Natural killer cell treated with Interleukin-12 subunit alpha and Interleukin-12 subunit beta and Interleukin-15 and Interleukin-18, amount 100 ng/mL, for 72 hours (primary cell): ENCODE data around the gene DDAH2. TPM values are rescaled to one million over a fixed set of nuclear protein-coding genes. Genes with fewer than 3 reads are reported as not detected.

ENCODE experiments used
- ATAC-seq, 2 donors: fragments of 150-1000 bp; cut with Tn5 transposase in 1 of 2; sonication (Bioruptor Pico), chemical (Tn5 transposase) in 1 of 2; 2 replicates each; pipeline ENCODE4 v1.10.0; 2021
- DNase-seq: peaks from one replicate; pipeline ENCODE4 v3.0.0; 2022; ENCODE audit warnings: low spot score
- H3K27ac Mint-ChIP-seq, 2 donors: 1 replicate in 1 of 2; 2 replicates in 1 of 2; pipeline ENCODE4 v1.8.0; 2022; ENCODE audit warnings: mixed read lengths in 2 of 2, mild to moderate bottlenecking in 1 of 2, moderate library complexity in 1 of 2
- H3K27me3 Mint-ChIP-seq, 2 donors: 1 replicate in 1 of 2; 2 replicates in 1 of 2; pipeline ENCODE4 v1.8.0; 2022; ENCODE audit warnings: mixed read lengths in 2 of 2
- H3K36me3 Mint-ChIP-seq: one replicate; pipeline ENCODE4 v1.8.0; 2022; ENCODE audit warnings: mixed read lengths
- H3K4me1 Mint-ChIP-seq, 2 donors: 1 replicate in 1 of 2; 2 replicates in 1 of 2; pipeline ENCODE4 v1.8.0; 2022; ENCODE audit warnings: low read depth in 2 of 2, mixed read lengths in 2 of 2, mild to moderate bottlenecking in 1 of 2
- H3K4me3 Mint-ChIP-seq: one replicate; pipeline ENCODE4 v1.8.0; 2022; ENCODE audit warnings: mixed read lengths
- H3K9me3 Mint-ChIP-seq: 2 replicates; pipeline ENCODE4 v1.8.0; 2022; ENCODE audit warnings: mixed read lengths
- total RNA-seq, 2 donors: library from RNA; stranded (reverse); gene quantifications; one replicate each; pipeline ENCODE4 v1.2.3, GENCODE V29; 2022

The DDAH2 gene
- total RNA-seq, 2 donors from 2014 or later, result 18.8 to 24.4 TPM

DNA sequence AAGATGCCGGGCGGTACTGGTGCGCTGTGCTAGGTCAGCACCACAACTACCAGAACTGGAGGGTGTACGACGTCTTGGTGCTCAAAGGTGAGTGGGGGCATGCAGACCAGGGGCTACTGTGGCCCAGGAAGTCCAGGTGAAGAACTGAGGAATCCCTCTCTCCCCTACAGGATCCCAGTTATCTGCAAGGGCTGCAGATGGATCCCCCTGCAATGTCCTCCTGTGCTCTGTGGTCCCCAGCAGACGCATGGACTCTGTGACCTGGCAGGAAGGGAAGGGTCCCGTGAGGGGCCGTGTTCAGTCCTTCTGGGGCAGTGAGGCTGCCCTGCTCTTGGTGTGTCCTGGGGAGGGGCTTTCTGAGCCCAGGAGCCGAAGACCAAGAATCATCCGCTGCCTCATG is 21.4 kb downstream of the DDAH2 start:
- Mint-ChIP-seq H3K27ac (no peak overlapping the region), H3K4me3 (no peak overlapping the region), H3K4me1 (peaks cover 15 to 23% of the 10 kb centered on the region in 2 donors)

DNA sequence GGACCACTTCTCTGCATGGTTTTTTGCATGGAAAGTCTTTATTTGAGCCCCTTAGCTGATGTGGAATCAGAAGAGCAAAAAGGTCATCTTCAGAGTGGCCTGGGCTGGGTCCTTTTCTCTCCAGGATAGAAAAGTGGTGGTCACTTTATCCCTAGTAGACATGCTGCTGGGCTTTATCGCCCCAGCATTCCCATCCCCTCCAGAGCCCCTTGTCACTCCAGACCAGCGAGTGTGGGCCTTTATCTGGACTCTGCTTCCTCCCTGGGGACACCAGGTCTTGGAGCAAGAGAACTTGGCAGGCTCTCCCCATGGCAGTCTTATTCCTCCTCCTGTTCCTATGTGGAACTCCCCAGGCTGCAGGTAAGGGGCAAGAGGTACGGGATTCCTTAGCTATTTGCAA is 22.5 kb downstream of the DDAH2 start, which contains the start of gene LY6G6F:
Gene LY6G6F (plus strand): TSS at position 268 of the 400 bp plus-strand sequence. CDS start 41 bp downstream, at position 309.
- peaks cover 9% of the 10 kb centered on the region for H3K36me3 Mint-ChIP-seq
- H3K9me3 Mint-ChIP-seq, result no peaks in the 10 kb centered on the region
- H3K4me1 Mint-ChIP-seq, result peaks cover 21 to 26% of the 10 kb centered on the region in 2 donors
- H3K4me3 Mint-ChIP-seq, result no peak within 1 kb of the TSS
- H3K27me3 Mint-ChIP-seq, result no peaks in the 10 kb centered on the region
- H3K27ac Mint-ChIP-seq, result peak within 1 kb of the TSS in 1 of 2 donors; percentile 58
- no peak for ATAC-seq
- DNase-seq, result no peak

More for the DNA sequence above, 21.4 kb downstream of the DDAH2 start:
- no peak for ATAC-seq
- H3K9me3 Mint-ChIP-seq, result no peaks in the 10 kb centered on the region
- peaks cover 0 to 2% of the 10 kb centered on the region in 2 donors for H3K27me3 Mint-ChIP-seq
- peaks cover 2% of the 10 kb centered on the region for H3K36me3 Mint-ChIP-seq
- DNase-seq, result no peak

DNA sequence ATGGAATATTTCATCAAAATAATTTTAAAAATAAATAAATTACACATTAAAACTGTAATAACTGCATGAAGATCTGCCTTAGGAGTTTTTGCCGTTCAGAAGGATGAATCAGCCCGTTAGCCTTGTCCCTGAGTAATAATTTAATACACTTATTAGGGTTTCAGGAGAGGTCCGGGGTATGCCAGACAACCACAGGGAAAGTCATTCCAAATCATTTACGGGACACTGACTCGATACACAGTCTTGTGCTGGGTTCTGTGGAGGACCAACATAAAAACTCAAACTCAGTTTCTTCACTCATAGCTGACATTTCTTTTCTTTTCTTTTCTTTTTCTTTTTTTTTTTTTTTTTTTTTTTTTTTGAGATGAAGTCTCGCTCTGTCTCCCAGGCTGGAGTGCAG is 23.2 kb downstream of the DDAH2 start:
- Mint-ChIP-seq H3K27ac (no peak overlapping the region), H3K4me3 (no peak overlapping the region), H3K4me1 (peaks cover 23 to 26% of the 10 kb centered on the region in 2 donors), H3K36me3 (peaks cover 9% of the 10 kb centered on the region), H3K9me3 (no peaks in the 10 kb centered on the region), H3K27me3 (no peaks in the 10 kb centered on the region)
- ATAC-seq (no peak), DNase-seq (no peak)

DNA sequence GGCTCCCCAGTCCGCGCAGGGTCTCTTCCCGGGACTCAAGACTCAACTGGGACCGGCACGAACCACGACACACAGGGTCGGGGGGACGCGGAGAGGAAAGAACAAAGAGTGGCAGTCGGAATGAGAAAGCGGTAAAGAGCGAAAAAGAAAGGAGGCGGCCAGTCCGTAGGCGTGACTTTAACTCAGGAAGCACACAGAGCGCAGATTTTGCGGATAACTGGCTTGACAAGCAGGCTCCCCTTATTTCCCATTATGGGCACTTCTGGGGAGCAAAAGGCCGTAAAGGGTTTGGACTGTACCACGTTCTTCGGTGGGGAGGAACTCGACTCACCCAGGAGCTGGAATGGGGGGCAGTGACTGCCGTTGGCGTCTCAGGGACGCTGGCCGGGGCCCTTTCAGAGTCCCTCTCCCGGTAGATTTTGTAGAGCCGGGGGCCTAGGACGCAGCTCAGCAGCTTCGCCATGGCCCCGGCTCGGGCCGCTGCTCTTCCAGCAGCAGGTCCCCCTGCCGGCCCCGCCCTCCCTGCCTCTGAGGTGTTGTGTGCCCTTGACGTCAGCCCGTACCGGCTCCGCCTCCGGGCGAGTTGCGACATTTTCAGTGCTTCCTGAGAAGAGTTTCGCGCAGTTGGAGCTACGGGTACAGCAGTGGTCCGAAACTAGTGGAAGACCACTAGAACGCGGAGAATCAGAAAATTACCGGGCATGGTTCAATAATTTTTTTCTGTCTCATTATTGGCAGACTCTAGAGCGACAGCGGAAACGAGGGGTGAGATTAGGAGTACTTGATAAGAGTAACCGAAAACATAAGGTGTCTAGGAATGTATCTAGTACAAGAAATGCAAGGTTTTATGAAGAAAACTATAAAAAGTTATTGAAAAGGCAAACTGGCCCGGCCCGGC is 26.0 kb downstream of the DDAH2 start, which contains the start of gene ABHD16A:
Gene ABHD16A (minus strand): TSS at position 506 of the 898 bp plus-strand sequence. CDS start 43 bp downstream, at position 463.
- Mint-ChIP-seq H3K4me1 (peaks cover 23% of the 10 kb centered on the region in 2 donors), H3K4me3 (peak within 1 kb of the TSS; percentile 99), H3K9me3 (no peaks in the 10 kb centered on the region), H3K36me3 (peaks cover 9% of the 10 kb centered on the region), H3K27me3 (no peaks in the 10 kb centered on the region), H3K27ac (peak within 1 kb of the TSS; percentile 95)
- DNase-seq, result peak; percentile 98
- ATAC-seq, result peak; percentile 97 to 98

DNA sequence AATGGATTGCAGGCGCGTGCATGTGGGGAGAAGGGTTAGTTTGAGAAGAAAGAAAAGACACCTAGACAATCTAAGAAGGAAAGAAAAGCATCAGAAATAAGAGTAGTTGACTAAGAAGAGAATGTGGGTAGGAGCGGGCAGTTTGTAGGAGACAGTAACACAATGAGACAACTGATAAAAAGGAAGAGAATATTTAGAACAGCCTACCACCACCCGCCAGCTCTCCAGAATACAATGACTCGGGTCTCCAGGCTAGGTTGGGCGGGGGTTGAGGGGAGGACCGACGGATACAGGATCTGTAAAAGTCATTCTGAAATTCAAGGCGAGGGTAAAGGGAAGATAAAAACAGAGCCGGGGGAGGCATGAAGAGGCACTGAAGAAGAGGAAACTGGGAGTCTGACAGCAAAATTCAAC is 26.7 kb downstream of the DDAH2 start:
- Mint-ChIP-seq H3K27ac (peak overlapping the region; percentile 95), H3K4me3 (peak overlapping the region; percentile 99), H3K36me3 (peaks cover 14% of the 10 kb centered on the region), H3K27me3 (no peaks in the 10 kb centered on the region), H3K9me3 (no peaks in the 10 kb centered on the region), H3K4me1 (peaks cover 29 to 30% of the 10 kb centered on the region in 2 donors)
- DNase-seq, result no peak
- peak in 1 of 2 donors; percentile 24 for ATAC-seq

DNA sequence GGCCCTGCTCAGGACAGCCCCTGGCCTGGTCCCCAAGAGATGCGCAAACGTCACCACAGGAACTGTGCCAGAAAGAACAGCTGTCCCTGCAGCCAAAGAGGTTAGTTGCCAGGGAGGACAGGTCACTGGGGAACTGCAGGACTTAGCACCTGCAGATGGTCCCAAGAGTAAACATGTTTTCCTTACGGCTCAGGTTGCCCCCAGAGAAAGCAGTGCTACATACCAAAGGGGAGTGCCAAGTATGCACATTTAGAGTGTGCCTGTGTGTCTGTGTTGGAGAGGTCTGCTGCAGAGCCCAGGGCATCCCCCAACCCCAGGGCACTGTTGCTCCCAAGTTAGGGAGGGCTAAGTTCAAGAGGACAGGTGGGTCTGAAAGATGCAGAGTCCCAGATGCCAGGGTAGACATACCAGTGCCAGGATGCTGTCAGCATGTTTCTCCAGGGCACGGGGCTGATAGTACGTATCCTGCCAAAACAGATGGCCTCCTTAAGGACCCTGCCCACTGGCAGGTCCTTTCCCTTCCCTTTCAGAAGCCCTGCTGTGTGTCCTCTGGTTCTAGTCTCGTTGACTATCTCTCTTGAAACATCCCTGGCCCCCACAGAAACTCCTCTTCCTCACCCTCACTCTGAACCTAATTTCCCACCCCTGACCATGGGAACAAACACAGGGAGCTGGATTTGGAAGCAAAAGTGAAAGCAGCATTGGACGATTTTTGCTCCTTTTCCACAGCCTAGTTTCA is 27.3 kb downstream of the DDAH2 start:
- Mint-ChIP-seq H3K9me3 (no peaks in the 10 kb centered on the region), H3K4me1 (peaks cover 32 to 33% of the 10 kb centered on the region in 2 donors), H3K36me3 (peaks cover 17% of the 10 kb centered on the region), H3K27me3 (no peaks in the 10 kb centered on the region), H3K4me3 (peak overlapping the region; percentile 99), H3K27ac (peak overlapping the region; percentile 95)
- DNase-seq, result no peak
- no peak for ATAC-seq

DNA sequence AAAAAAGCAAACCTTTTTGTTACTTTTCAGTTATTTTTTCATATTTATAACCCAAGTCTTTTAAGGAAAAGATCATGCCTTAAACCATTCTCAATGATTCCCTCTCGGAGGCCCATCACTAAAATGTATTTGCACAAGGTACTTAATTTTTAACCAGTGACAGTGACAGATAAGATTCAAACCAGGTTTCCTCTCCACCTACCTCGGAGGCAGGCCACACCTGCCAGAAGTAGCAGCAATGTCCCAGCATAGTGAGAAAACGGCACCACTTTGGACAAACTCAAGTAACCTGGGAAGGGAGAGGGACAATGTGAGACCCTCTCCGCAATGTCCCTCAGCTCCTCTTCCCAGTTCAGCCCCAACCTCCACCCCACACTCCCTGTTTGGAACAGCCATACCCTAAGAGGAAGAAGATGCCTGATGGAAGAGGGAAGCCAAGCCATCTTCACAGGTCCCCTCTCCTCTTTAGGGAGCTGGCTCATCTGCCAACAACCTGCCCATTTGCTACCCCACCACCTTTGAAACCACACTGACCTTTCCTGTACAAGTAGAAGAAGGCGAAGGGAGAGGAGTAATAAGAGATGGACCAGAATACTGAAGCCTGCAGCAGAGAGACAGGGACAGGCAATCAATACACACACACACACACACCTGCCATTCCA is 28.2 kb downstream of the DDAH2 start:
- peak overlapping the region; percentile 99 for H3K4me3 Mint-ChIP-seq
- DNase-seq (no peak), ATAC-seq (no peak)
- peak overlapping the region; percentile 95 for H3K27ac Mint-ChIP-seq
- peaks cover 32 to 33% of the 10 kb centered on the region in 2 donors for H3K4me1 Mint-ChIP-seq
- peaks cover 17% of the 10 kb centered on the region for H3K36me3 Mint-ChIP-seq
- no peaks in the 10 kb centered on the region for H3K27me3 Mint-ChIP-seq
- H3K9me3 Mint-ChIP-seq, result no peaks in the 10 kb centered on the region

DNA sequence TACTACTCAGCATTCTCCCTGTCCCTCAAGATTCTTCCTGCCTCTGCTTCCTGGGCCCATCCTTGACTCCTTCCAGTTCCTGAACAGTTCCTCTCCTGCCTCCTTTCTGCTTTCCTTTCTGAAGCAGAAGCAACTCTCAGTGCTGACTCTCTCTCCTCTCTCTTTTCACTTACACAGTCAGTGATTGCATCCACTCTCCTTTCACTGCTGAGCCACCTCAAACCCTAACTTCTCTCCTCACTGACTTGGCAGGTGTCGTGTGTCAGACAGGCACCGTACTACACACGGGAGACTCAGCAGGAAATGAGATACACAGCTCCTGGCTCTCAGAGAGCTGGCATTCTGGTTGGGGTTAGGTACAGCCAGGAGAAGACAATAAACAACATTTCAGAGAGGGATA is 31.5 kb downstream of the DDAH2 start:
- peak overlapping the region; percentile 4 for H3K4me3 Mint-ChIP-seq
- DNase-seq, result no peak

DNA sequence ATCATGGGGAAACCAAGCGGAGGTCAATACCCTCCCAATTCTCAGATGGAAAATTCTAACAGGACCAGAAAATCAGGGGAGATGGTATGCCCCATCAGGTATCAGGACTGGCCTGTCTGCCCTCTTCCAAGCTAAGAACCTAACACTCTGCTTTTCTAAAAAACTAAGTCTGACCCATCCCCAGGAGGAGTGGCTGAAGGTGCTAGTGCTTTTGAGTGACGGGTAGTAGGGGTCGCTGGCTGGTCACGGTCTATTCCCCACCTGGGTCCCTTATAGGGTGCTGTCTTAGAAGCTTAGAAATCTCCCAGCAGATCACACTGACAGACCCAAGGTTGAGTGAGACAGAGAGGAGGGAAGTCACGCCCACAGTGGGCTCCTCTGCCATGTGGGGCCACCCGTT is 35.6 kb downstream of the DDAH2 start:
- peaks cover 8% of the 10 kb centered on the region for H3K36me3 Mint-ChIP-seq
- no peaks in the 10 kb centered on the region for H3K9me3 Mint-ChIP-seq
- no peak for DNase-seq
- H3K27ac Mint-ChIP-seq, result no peak overlapping the region
- peaks cover 11 to 16% of the 10 kb centered on the region in 2 donors for H3K4me1 Mint-ChIP-seq
- H3K27me3 Mint-ChIP-seq, result no peaks in the 10 kb centered on the region
- no peak for ATAC-seq
- no peak overlapping the region for H3K4me3 Mint-ChIP-seq

More for the DNA sequence above, 31.5 kb downstream of the DDAH2 start:
- Mint-ChIP-seq H3K27me3 (no peaks in the 10 kb centered on the region), H3K4me1 (peaks cover 26 to 28% of the 10 kb centered on the region in 2 donors), H3K36me3 (peaks cover 14% of the 10 kb centered on the region), H3K9me3 (no peaks in the 10 kb centered on the region), H3K27ac (peak overlapping the region; percentile 39 to 66)
- peak in 1 of 2 donors; percentile 36 for ATAC-seq

DNA sequence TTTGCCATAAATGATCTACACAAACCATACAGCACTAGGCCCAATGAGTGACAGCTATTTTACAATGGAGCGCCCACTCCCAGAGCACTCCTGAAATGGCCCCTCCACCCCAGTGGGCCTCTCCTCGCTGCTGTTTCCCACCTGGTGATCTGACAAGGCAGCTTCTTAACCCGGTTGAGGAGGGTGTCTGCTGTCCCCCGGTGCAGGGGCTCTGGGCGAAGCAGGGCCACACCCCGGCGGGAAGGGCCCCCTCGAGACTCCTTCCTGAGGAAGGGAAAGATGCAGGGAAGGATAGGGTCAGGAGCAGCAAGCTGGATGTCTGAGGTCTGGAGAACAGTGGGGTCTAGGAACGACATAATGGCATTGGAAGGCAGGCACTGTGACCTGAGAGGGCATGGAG is 36.2 kb downstream of the DDAH2 start:
- no peak for DNase-seq
- Mint-ChIP-seq H3K27me3 (no peaks in the 10 kb centered on the region), H3K4me3 (no peak overlapping the region), H3K36me3 (peaks cover 7% of the 10 kb centered on the region), H3K4me1 (peaks cover 8 to 13% of the 10 kb centered on the region in 2 donors), H3K27ac (no peak overlapping the region), H3K9me3 (no peaks in the 10 kb centered on the region)
- no peak for ATAC-seq

DNA sequence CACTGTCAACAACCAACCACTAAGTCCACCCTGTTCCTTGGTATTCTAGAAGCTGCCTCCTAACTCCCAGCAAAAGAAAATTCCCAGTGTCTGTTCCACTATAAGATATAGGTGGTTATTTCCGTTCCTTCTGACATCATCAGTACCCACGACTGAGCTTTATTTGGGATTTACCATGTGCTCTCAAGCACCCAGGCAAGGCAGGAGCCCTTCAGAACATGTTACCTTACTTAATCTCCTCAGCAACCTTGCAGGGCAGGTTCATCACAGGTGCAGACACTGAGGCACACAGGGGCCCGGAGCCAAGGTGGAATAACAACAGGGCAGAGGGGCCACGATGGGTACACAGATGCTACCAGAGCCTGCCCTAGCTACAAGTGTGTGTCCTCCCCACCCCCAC is 36.7 kb downstream of the DDAH2 start:
- Mint-ChIP-seq H3K4me3 (no peak overlapping the region), H3K27ac (no peak overlapping the region), H3K4me1 (peaks cover 3 to 8% of the 10 kb centered on the region in 2 donors), H3K27me3 (no peaks in the 10 kb centered on the region), H3K9me3 (no peaks in the 10 kb centered on the region), H3K36me3 (peaks cover 2% of the 10 kb centered on the region)
- ATAC-seq (no peak), DNase-seq (no peak)

DNA sequence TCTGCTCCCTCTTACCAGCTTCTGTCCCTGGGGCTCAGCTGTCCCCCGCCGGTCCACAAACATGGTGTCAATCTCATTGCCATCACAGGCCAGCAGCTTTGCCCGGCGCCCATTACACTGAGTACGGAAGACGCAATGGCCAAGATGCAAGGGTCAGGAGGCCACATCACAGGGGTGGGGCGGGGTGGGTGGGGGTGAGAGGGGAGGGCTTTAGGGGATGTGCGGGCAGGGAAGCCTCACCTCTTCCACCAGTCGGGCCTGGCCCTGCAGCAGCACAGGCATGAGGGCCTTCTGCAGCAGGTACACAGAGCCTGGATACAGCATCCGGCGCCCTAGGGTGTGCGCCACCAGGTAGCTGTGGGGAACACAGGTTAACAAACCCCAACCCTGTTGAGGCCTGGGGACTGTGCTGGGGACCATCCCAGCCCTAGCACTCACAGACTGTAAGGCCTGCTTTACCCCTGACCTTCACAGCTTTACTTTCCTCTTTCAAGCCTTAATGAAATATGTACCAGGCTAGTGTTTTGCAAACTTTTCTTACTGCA is 37.5 kb downstream of the DDAH2 start:
- Mint-ChIP-seq H3K27me3 (no peaks in the 10 kb centered on the region), H3K9me3 (no peaks in the 10 kb centered on the region), H3K4me3 (no peak overlapping the region), H3K4me1 (peaks cover 0 to 6% of the 10 kb centered on the region in 2 donors), H3K27ac (no peak overlapping the region), H3K36me3 (no peaks in the 10 kb centered on the region)
- no peak for ATAC-seq
- DNase-seq, result no peak

DNA sequence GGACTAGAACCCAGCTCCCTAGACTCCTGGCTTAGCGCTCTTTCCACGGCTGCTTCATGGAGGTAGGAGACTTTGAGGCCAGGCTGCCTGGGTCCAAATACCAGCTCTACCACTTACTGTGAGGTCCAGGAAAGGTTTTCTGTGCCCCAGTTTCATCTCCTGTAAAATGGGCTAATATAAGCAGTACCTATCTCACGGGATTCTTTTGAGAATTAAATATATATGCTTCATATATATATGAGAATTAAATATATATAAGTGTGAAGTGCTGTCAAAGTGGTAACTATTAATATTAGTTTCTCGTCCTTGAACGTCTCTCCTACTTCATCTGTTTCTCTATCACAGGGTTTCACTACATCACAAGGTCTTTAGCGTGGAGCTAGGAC is 38.0 kb downstream of the DDAH2 start:
- ATAC-seq, result no peak
- H3K27me3 Mint-ChIP-seq, result no peaks in the 10 kb centered on the region

More for the DNA sequence above, 38.0 kb downstream of the DDAH2 start:
- H3K27ac Mint-ChIP-seq, result no peak overlapping the region
- no peak overlapping the region for H3K4me3 Mint-ChIP-seq
- no peaks in the 10 kb centered on the region for H3K9me3 Mint-ChIP-seq
- H3K4me1 Mint-ChIP-seq, result peaks cover 0 to 6% of the 10 kb centered on the region in 2 donors
- H3K36me3 Mint-ChIP-seq, result peaks cover 4% of the 10 kb centered on the region
- no peak for DNase-seq
